Measurements from ENCODE around the gene UBAP2. TPM values are rescaled to one million over a fixed set of nuclear protein-coding genes. Genes with fewer than 3 reads are reported as not detected.
"Not testable (repeated sequence)": the region's sequence is repeated elsewhere in the genome, so short reads cannot be mapped to it uniquely, and the experiment has no call there.

UBAP2 gene
- total and polyA plus RNA-seq, 4 donors, result 25.3 to 34.4 (median 30.4) TPM

DNA sequence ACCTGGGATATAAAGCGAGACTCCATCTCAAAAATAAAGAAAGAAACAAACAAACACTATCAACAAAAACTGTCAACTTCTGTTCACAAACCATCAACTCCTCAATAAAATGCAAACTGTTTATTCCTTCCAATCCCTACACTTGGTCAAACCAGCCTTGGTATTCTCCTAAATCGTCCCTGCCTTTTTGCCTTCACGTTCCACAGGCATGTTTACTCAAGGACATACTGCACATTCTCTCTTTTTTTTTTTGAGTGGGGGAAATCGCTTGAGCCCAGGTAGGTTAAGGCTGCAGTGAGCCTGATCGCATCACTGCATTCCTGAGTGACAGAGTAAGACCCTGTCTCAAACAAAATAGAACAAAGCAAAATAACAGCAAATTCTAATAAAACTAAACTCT is 13.0 kb downstream of the UBAP2 start:
- H3K27ac ChIP-seq (ENCODE audit: low read depth, low read length), result no peak overlapping the region
- H3K4me3 ChIP-seq (ENCODE audit: low read depth, low read length), result no peak overlapping the region
- DNase-seq (ENCODE audit: low read depth in 4 of 6, low spot score in 6 of 6), result no peak
- H3K27me3 ChIP-seq (ENCODE audit: control insufficient read depth, insufficient read depth, low read length), result no peaks in the 10 kb centered on the region
- H3K36me3 ChIP-seq (ENCODE audit: control insufficient read depth, insufficient read depth, low read length), result peaks cover 20% of the 10 kb centered on the region
- no peaks in the 10 kb centered on the region for H3K9me3 ChIP-seq (ENCODE audit: control insufficient read depth, insufficient read depth, low read length)
- no CpG with 5 or more reads among the region's 5 CpGs for WGBS (ENCODE audit: insufficient coverage)
- H3K4me1 ChIP-seq (ENCODE audit: control insufficient read depth, insufficient read depth, low read length), result no peaks in the 10 kb centered on the region

DNA sequence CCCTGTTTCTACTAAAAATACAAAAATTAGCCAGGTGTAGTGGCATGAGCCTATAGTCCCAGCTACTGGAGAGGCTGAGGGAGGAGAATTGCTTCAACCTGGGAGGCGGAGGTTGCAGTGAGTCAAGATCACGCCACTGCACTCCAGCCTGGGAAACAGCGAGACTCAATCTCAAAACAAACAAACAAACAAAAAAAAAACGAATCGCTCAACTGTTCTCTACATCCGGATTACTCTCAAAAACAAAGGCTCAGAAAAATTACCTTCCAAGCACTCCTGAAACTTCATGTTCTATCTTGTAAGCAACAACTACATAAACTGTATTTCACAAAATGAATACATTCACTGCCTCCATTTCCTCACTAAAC is 14.0 kb downstream of the UBAP2 start:
- H3K36me3 ChIP-seq (ENCODE audit: control insufficient read depth, insufficient read depth, low read length), result peaks cover 20% of the 10 kb centered on the region
- H3K27ac ChIP-seq (ENCODE audit: low read depth, low read length), result no peak overlapping the region
- no peaks in the 10 kb centered on the region for H3K4me1 ChIP-seq (ENCODE audit: control insufficient read depth, insufficient read depth, low read length)
- no peaks in the 10 kb centered on the region for H3K27me3 ChIP-seq (ENCODE audit: control insufficient read depth, insufficient read depth, low read length)
- H3K4me3 ChIP-seq (ENCODE audit: low read depth, low read length), result no peak overlapping the region
- 93% methylated on average over 3 of the region's 6 CpGs for WGBS (ENCODE audit: insufficient coverage)
- DNase-seq (ENCODE audit: low read depth in 4 of 6, low spot score in 6 of 6), result no peak
- H3K9me3 ChIP-seq (ENCODE audit: control insufficient read depth, insufficient read depth, low read length), result no peaks in the 10 kb centered on the region

DNA sequence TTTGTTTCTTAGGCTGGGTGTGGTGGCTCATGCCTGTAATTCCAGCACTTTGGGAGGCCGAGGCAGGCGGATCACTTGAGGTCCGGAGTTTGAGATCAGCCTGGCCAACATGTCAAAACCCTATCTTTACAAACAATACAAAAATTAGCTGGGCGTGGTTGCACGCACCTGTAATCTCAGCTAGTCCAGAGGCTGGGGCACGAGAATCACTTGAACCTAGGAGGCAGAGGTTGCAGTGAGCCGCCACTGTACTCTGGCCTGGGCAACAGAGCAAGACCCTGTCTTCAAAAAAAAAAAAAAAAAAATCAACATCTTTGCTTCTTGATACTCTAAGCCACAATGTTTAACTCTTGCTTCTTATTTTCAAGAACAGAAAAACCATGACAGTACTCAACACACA is 16.1 kb downstream of the UBAP2 start:
- H3K9me3 ChIP-seq (ENCODE audit: control insufficient read depth, insufficient read depth, low read length), result no peaks in the 10 kb centered on the region
- no peak for DNase-seq (ENCODE audit: low read depth in 4 of 6, low spot score in 6 of 6)
- no peak overlapping the region for H3K4me3 ChIP-seq (ENCODE audit: low read depth, low read length)
- 97% methylated on average over 7 of the region's 7 CpGs for WGBS (ENCODE audit: insufficient coverage)
- H3K27ac ChIP-seq (ENCODE audit: low read depth, low read length), result no peak overlapping the region
- no peaks in the 10 kb centered on the region for H3K27me3 ChIP-seq (ENCODE audit: control insufficient read depth, insufficient read depth, low read length)
- H3K36me3 ChIP-seq (ENCODE audit: control insufficient read depth, insufficient read depth, low read length), result peaks cover 15% of the 10 kb centered on the region
- H3K4me1 ChIP-seq (ENCODE audit: control insufficient read depth, insufficient read depth, low read length), result no peaks in the 10 kb centered on the region

DNA sequence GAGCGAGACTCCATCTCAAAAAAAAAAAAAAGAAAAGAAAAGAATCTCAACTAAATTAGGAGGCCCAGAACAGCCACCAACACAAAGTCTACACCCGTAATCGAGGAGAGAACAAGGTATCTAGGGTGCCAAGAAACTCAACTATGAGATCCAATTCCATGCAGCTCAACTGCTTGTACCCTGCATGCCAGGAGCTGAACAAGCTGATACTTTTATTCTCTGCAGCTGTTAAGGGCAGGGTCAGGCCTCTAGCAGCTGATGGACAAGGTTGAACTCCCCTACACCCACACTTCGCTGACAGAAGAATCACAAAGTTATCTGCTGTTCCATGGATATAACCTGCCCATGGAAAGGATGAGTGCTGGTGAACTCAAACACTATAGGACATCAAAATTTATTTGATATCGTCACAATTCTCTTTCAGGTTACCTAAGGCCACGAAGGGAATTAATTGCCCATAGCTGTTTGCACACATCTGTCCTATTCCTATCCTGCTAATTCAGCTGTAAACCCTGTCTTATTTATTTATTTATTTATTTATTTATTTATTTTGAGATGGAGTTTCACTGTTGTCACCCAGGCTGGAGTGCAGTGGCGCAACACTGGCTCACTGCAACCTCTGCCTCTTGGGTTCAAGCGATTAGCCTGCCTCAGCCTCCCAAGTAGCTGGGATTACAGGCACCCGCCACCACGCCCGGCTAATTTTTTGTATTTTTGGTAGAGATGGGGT is 20.7 kb downstream of the UBAP2 start:
- no peak overlapping the region for H3K27ac ChIP-seq (ENCODE audit: low read depth, low read length)
- WGBS (ENCODE audit: insufficient coverage), result 100% methylated on average over 6 of the region's 11 CpGs
- H3K9me3 ChIP-seq (ENCODE audit: control insufficient read depth, insufficient read depth, low read length), result no peaks in the 10 kb centered on the region

DNA sequence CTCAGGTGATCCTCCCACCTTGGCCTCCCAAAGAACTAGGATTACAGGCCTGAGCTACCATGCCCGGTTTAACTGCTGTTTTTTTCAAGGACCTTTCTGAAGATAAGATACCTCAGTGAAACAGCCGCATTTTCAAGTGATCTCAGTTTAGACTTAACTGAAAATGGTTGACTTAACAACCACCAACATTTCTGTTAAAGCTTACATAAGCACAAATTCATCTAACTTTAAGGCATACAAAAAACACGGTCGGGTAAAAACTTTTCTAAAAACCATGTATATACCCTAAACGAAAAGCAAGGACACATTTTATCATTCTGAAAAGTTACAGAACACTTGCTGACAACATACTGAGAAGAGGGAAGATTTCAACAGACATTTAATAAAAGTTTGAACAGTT is 22.9 kb downstream of the UBAP2 start:
- no peak overlapping the region for H3K27ac ChIP-seq (ENCODE audit: low read depth, low read length)
- no peaks in the 10 kb centered on the region for H3K9me3 ChIP-seq (ENCODE audit: control insufficient read depth, insufficient read depth, low read length)
- no peak for DNase-seq (ENCODE audit: low read depth in 4 of 6, low spot score in 6 of 6)
- H3K4me3 ChIP-seq (ENCODE audit: low read depth, low read length), result no peak overlapping the region
- H3K4me1 ChIP-seq (ENCODE audit: control insufficient read depth, insufficient read depth, low read length), result no peaks in the 10 kb centered on the region
- no peaks in the 10 kb centered on the region for H3K27me3 ChIP-seq (ENCODE audit: control insufficient read depth, insufficient read depth, low read length)
- H3K36me3 ChIP-seq (ENCODE audit: control insufficient read depth, insufficient read depth, low read length), result peaks cover 3% of the 10 kb centered on the region
- WGBS (ENCODE audit: insufficient coverage), result 100% methylated on average over 3 of the region's 5 CpGs

More for the DNA sequence above, 20.7 kb downstream of the UBAP2 start:
- DNase-seq (ENCODE audit: low read depth in 4 of 6, low spot score in 6 of 6), result no peak
- Histone ChIP-seq H3K36me3 (ENCODE audit: control insufficient read depth, insufficient read depth, low read length) (peaks cover 15% of the 10 kb centered on the region), H3K4me1 (ENCODE audit: control insufficient read depth, insufficient read depth, low read length) (no peaks in the 10 kb centered on the region), H3K27me3 (ENCODE audit: control insufficient read depth, insufficient read depth, low read length) (no peaks in the 10 kb centered on the region), H3K4me3 (ENCODE audit: low read depth, low read length) (no peak overlapping the region)

DNA sequence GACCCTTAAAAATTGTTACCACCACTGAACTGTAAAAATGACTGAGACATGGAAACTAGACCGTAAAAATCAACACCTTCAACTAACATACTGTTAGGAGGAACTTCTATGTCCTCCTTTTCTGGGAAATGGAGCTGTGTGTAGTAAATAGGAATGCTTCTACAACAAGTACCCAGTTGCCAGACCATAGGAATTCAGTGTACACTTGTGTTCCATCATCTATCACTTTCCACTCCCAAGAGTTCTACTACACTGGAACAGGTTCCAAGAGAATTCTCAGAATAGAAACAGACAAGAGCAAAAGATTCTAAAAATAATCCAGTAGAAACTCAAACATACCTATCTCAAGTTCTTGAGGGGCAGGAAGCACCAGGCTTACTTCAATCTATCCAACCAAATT is 23.6 kb downstream of the UBAP2 start:
- Histone ChIP-seq H3K4me1 (ENCODE audit: control insufficient read depth, insufficient read depth, low read length) (no peaks in the 10 kb centered on the region), H3K4me3 (ENCODE audit: low read depth, low read length) (no peak overlapping the region), H3K27ac (ENCODE audit: low read depth, low read length) (no peak overlapping the region), H3K27me3 (ENCODE audit: control insufficient read depth, insufficient read depth, low read length) (no peaks in the 10 kb centered on the region), H3K9me3 (ENCODE audit: control insufficient read depth, insufficient read depth, low read length) (no peaks in the 10 kb centered on the region), H3K36me3 (ENCODE audit: control insufficient read depth, insufficient read depth, low read length) (peaks cover 3% of the 10 kb centered on the region)
- DNase-seq (ENCODE audit: low read depth in 4 of 6, low spot score in 6 of 6), result peak in 1 of 6 donors; percentile 4
- WGBS (ENCODE audit: insufficient coverage), result no CpG with 5 or more reads among the region's 1 CpG

DNA sequence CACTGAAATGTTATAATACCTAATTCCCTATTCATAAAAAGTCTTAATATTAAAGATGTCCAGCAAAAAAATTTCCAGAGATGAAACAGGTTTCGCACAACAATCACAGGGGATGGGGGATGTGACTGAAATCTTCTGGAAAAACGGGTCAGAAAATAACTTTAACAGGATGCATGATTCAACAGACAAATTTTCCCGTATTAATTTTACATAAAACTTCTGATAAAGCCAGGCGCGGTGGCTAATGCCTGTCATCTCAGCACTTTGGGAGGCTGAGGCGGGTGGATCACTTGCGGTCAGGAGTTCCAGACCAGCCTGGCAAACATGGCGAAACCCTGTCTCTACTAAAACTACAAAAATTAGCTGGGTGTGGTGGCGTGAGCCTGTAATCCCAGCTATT is 24.2 kb downstream of the UBAP2 start:
- not testable (repeated sequence) for H3K4me1 ChIP-seq (ENCODE audit: control insufficient read depth, insufficient read depth, low read length); H3K9me3 ChIP-seq (ENCODE audit: control insufficient read depth, insufficient read depth, low read length); H3K4me3 ChIP-seq (ENCODE audit: low read depth, low read length); H3K36me3 ChIP-seq (ENCODE audit: control insufficient read depth, insufficient read depth, low read length); H3K27ac ChIP-seq (ENCODE audit: low read depth, low read length); H3K27me3 ChIP-seq (ENCODE audit: control insufficient read depth, insufficient read depth, low read length); DNase-seq (ENCODE audit: low read depth in 4 of 6, low spot score in 6 of 6)
- WGBS (ENCODE audit: insufficient coverage), result 97% methylated on average over 6 of the region's 9 CpGs

DNA sequence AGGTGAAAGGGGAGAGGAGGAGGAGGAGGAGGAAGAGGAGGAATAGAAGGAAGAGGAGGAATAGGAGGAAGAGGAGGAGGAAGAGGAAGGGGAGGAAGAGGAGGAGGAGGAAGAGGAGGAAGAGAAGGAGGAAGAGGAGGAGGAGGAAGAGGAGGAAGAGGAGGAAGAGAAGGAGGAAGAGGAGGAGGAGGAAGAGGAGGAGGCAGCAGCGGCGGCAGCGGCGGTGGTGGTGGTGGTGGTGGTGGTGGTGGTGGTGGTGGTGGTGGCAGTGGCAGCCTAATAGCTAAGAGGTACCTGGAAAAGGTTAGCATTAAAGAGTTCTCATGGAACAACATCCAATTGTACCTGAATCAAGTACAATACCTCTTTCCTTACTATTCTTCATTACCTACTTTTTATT is 32.5 kb downstream of the UBAP2 start:
- WGBS (ENCODE audit: insufficient coverage), result no CpG with 5 or more reads among the region's 4 CpGs
- no peak for DNase-seq (ENCODE audit: low read depth in 4 of 6, low spot score in 6 of 6)
- no peaks in the 10 kb centered on the region for H3K27me3 ChIP-seq (ENCODE audit: control insufficient read depth, insufficient read depth, low read length)
- no peak overlapping the region for H3K4me3 ChIP-seq (ENCODE audit: low read depth, low read length)
- H3K27ac ChIP-seq (ENCODE audit: low read depth, low read length), result no peak overlapping the region
- peaks cover 26% of the 10 kb centered on the region for H3K36me3 ChIP-seq (ENCODE audit: control insufficient read depth, insufficient read depth, low read length)
- no peaks in the 10 kb centered on the region for H3K9me3 ChIP-seq (ENCODE audit: control insufficient read depth, insufficient read depth, low read length)
- no peaks in the 10 kb centered on the region for H3K4me1 ChIP-seq (ENCODE audit: control insufficient read depth, insufficient read depth, low read length)

DNA sequence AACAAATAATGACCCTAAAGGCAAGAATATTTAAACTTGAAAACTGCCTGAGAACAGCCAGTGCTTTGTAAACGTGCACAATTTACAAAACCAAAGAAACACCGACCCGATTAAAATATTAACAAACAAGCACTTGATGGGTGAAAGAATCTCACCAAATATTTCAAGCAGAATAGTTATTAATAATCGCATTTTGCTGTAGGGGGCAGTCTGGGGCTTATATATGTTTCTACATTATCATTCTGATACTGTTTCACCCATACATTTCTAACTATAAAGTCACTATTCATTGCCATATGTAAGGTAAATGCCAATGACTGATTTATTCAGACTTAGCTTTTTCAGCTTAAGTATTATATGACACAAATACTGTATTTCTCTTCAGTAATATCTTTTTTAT is 37.7 kb downstream of the UBAP2 start:
- Histone ChIP-seq H3K9me3 (ENCODE audit: control insufficient read depth, insufficient read depth, low read length) (no peaks in the 10 kb centered on the region), H3K36me3 (ENCODE audit: control insufficient read depth, insufficient read depth, low read length) (peaks cover 28% of the 10 kb centered on the region), H3K4me1 (ENCODE audit: control insufficient read depth, insufficient read depth, low read length) (no peaks in the 10 kb centered on the region), H3K4me3 (ENCODE audit: low read depth, low read length) (no peak overlapping the region), H3K27ac (ENCODE audit: low read depth, low read length) (no peak overlapping the region), H3K27me3 (ENCODE audit: control insufficient read depth, insufficient read depth, low read length) (no peaks in the 10 kb centered on the region)
- DNase-seq (ENCODE audit: low read depth in 4 of 6, low spot score in 6 of 6), result peak in 2 of 6 donors; percentile 2 to 26
- no CpG with 5 or more reads among the region's 4 CpGs for WGBS (ENCODE audit: insufficient coverage)

DNA sequence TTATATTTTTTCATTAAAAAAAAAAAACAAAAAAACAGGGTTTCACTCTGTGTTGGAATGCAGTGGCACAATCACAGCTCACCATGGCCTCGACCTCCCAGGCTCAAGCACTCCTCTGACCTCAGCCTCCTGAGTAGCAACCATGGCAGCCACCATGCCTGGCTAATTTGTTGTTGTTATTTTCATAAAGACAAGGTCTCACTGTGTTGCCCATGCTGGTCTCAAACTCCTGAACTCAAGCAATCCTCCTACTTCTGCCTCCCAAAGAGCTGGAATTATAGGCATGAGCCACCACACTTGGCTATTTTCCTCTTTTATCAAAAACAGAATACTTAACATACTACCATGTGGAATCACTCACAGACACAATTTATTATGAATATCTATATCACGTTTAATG is 46.7 kb downstream of the UBAP2 start:
- peaks cover 10% of the 10 kb centered on the region for H3K36me3 ChIP-seq (ENCODE audit: control insufficient read depth, insufficient read depth, low read length)
- no peak for DNase-seq (ENCODE audit: low read depth in 4 of 6, low spot score in 6 of 6)
- H3K27ac ChIP-seq (ENCODE audit: low read depth, low read length), result no peak overlapping the region
- no peaks in the 10 kb centered on the region for H3K9me3 ChIP-seq (ENCODE audit: control insufficient read depth, insufficient read depth, low read length)
- no peak overlapping the region for H3K4me3 ChIP-seq (ENCODE audit: low read depth, low read length)
- H3K27me3 ChIP-seq (ENCODE audit: control insufficient read depth, insufficient read depth, low read length), result no peaks in the 10 kb centered on the region
- no peaks in the 10 kb centered on the region for H3K4me1 ChIP-seq (ENCODE audit: control insufficient read depth, insufficient read depth, low read length)
- 100% methylated on average over 1 of the region's 2 CpGs for WGBS (ENCODE audit: insufficient coverage)
